ENCODE data around the gene GPR31. TPM values are rescaled to one million over a fixed set of nuclear protein-coding genes. Genes with fewer than 3 reads are reported as not detected.

GPR31 gene
- total RNA-seq = not detected in 2 replicates

GRCh38 chr6:167157863-167158262, at the start of gene GPR31:
GPR31 (minus strand) TSS chr6:167157980; CDS start chr6:167157831, 149 bp downstream.

GRCh38 chr6:167122827-167123657, 34.7 kb downstream of the GPR31 start, which contains the start of gene CCR6:
CCR6 (plus strand) TSS chr6:167123096; CDS start chr6:167136135, 13,039 bp downstream.

Other genes starting within 250 kb of the GPR31 start
- 24.3 and 70.5 TPM in 2 replicates for gene RNASET2, start 201.4 kb downstream of the GPR31 start, total RNA-seq
- gene CEP43, start 158.6 kb downstream of the GPR31 start, total RNA-seq = 19.3 and 24.0 TPM in 2 replicates
- not detected in 2 replicates for gene CCR6, start 34.9 kb downstream of the GPR31 start, total RNA-seq
- gene UNC93A, start 133.3 kb upstream of the GPR31 start, total RNA-seq = not detected in 2 replicates
- gene TTLL2, start 167.1 kb upstream of the GPR31 start, total RNA-seq = not detected in 2 replicates